K562 (cell line): Measurements from ENCODE around the gene POLR1H. TPM values are rescaled to one million over a fixed set of nuclear protein-coding genes. Genes with fewer than 3 reads are reported as not detected.

Source experiments
- ELF1 ChIP-seq: fragments of 200-800 bp; sonication (Bioruptor generic); IDR thresholded peaks from 2 replicates; pipeline ENCODE4 v1.6.1; 2016; ENCODE audit warnings: missing genetic modification characterization, missing compliant biosample characterization
- HNRNPK ChIP-seq: fragments of 200-400 bp; formaldehyde crosslinking; IDR thresholded peaks from one replicate; pipeline ENCODE4 v1.6.1; 2018; ENCODE audit warnings: mild to moderate bottlenecking, low read depth, low read length; ENCODE audit not compliant: poor library complexity, severe bottlenecking
- PTBP1 ChIP-seq: fragments of 200-400 bp; formaldehyde crosslinking; IDR thresholded peaks from 2 replicates; pipeline ENCODE4 v1.6.1; 2017; ENCODE audit warnings: low read depth, low read length
- REST ChIP-seq, 2 experiments: fragments of 450-650 bp; formaldehyde crosslinking in 1 of 2; IDR thresholded peaks; 2 replicates each; pipeline versions ENCODE4 v1.4.0 to v1.6.1; 2014 to 2020; ENCODE audit warnings: mild to moderate bottlenecking in 2 of 2, borderline replicate concordance in 1 of 2, low read depth in 1 of 2
- TBP ChIP-seq: optimal IDR thresholded peaks from 2 replicates; pipeline ENCODE3; 2011; ENCODE audit warnings: low read depth, low read length, improper control_type of control experiment
- TCF7 ChIP-seq: sonication (generic); IDR thresholded peaks from 2 replicates; pipeline ENCODE4 v1.6.1; 2016; ENCODE audit warnings: antibody characterized with exemption, borderline replicate concordance
- polyA plus RNA-seq, 8 experiments: library from polyadenylated mRNA; depleted of rRNA in 4 of 8; stranded (reverse) in 5 of 8; unstranded in 3 of 8; fragments of >200 nt; fragmentation: Nextera tagmentation in 2 of 8; fragmentation: Illumina TruSeq in 1 of 8; extraction: Ambion mirVana in 2 of 8; extraction: Trizol in 1 of 8; gene quantifications; 2 replicates each; pipeline versions ENCODE4 v1.2.1 to v1.2.3, GENCODE V29; 2011 to 2014; ENCODE audit warnings: inconsistent platforms in 1 of 8, missing spikeins in 1 of 8
- total RNA-seq, 7 experiments: library from RNA; depleted of rRNA in 6 of 7; stranded (reverse); fragments of >200 nt in 6 of 7; fragmentation: Illumina TruSeq in 2 of 7; extraction: Trizol in 2 of 7; gene quantifications; 2 replicates each; pipeline versions ENCODE4 v1.2.1 to v1.2.3, GENCODE V29; 2011 to 2021; ENCODE audit warnings: low replicate concordance in 1 of 7
- TF ChIP-seq, protein P1 (sequence below): fragments of 450-650 bp; IDR thresholded peaks from 2 replicates; pipeline ENCODE4 v1.6.1; 2014; ENCODE audit warnings: low read depth, mild to moderate bottlenecking, moderate library complexity, borderline replicate concordance

The POLR1H gene
- total and polyA plus RNA-seq, 9 of the 15 experiments (the other 6 are each of a cell fraction or from before 2014, with no cell fraction given) = 92.2 to 333 (median 143) TPM

GRCh38 chr6:30102970-30103871, 42.2 kb downstream of the POLR1H start (continued):
- TF ChIP-seq REST (IDR thresholded peaks at IDR 0.05; ENCODE audit: borderline replicate concordance) (peak; percentile 81), REST (CRISPR knock-in tag; IDR thresholded peaks at IDR 0.05; ENCODE audit: low read depth) (no peak), HNRNPK (no peak), ELF1 (tag) (no peak), TBP (no peak), TCF7 (no peak), PTBP1 (no peak)
- TF ChIP-seq, protein P1, sequence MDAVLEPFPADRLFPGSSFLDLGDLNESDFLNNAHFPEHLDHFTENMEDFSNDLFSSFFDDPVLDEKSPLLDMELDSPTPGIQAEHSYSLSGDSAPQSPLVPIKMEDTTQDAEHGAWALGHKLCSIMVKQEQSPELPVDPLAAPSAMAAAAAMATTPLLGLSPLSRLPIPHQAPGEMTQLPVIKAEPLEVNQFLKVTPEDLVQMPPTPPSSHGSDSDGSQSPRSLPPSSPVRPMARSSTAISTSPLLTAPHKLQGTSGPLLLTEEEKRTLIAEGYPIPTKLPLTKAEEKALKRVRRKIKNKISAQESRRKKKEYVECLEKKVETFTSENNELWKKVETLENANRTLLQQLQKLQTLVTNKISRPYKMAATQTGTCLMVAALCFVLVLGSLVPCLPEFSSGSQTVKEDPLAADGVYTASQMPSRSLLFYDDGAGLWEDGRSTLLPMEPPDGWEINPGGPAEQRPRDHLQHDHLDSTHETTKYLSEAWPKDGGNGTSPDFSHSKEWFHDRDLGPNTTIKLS = no peak
